Central memory CD8-positive, alpha-beta T cell (primary cell): ENCODE results near the gene PRDM16.

Experiments used
- ATAC-seq: fragments of 150-1000 bp; cut with Tn5 transposase; replicated peaks from 2 replicates; pipeline ENCODE4 v1.10.0; 2022; ENCODE audit warnings: mild to moderate bottlenecking, moderate FRiP score, moderate number of reproducible peaks; ENCODE audit not compliant: poor library complexity, severe bottlenecking; ENCODE audit errors: extremely low read depth
- DNase-seq, 2 donors: peaks; one replicate each; pipeline ENCODE4 v3.0.0; 2021; ENCODE audit warnings: low spot score in 2 of 2
- H3K27ac Mint-ChIP-seq: one replicate; pipeline ENCODE4 v1.8.0; 2022; ENCODE audit warnings: low read depth, mild to moderate bottlenecking, moderate library complexity, mixed read lengths
- H3K27me3 Mint-ChIP-seq: one replicate; pipeline ENCODE4 v1.8.0; 2022; ENCODE audit warnings: mixed read lengths
- H3K36me3 Mint-ChIP-seq: one replicate; pipeline ENCODE4 v1.8.0; 2022; ENCODE audit warnings: mild to moderate bottlenecking, moderate library complexity, mixed read lengths; ENCODE audit not compliant: insufficient read depth
- H3K4me1 Mint-ChIP-seq: one replicate; pipeline ENCODE4 v1.8.0; 2022; ENCODE audit warnings: mixed read lengths
- H3K4me3 Mint-ChIP-seq: one replicate; pipeline ENCODE4 v1.8.0; 2022; ENCODE audit warnings: mild to moderate bottlenecking, moderate library complexity, mixed read lengths
- H3K9me3 Mint-ChIP-seq: one replicate; pipeline ENCODE4 v1.8.0; 2022; ENCODE audit warnings: mixed read lengths

PRDM16 gene

GRCh38 chr1:3462356-3463012, 393.5 kb downstream of the PRDM16 start:
- Mint-ChIP-seq H3K27me3 (peaks cover 14% of the 10 kb centered on the region), H3K27ac (no peak overlapping the region), H3K4me1 (no peaks in the 10 kb centered on the region), H3K4me3 (no peak overlapping the region), H3K36me3 (peaks cover 1% of the 10 kb centered on the region), H3K9me3 (no peaks in the 10 kb centered on the region)
- DNase-seq (no peak), ATAC-seq (no peak)

GRCh38 chr1:3463013-3463385, 394.0 kb downstream of the PRDM16 start:
- Mint-ChIP-seq H3K27me3 (peaks cover 14% of the 10 kb centered on the region), H3K4me3 (no peak overlapping the region), H3K27ac (no peak overlapping the region), H3K36me3 (peaks cover 1% of the 10 kb centered on the region), H3K9me3 (no peaks in the 10 kb centered on the region), H3K4me1 (no peaks in the 10 kb centered on the region)
- DNase-seq (no peak), ATAC-seq (no peak)

- Mint-ChIP-seq H3K36me3 (peaks cover 1% of the 10 kb centered on the region), H3K4me3 (no peak overlapping the region), H3K4me1 (no peaks in the 10 kb centered on the region), H3K9me3 (no peaks in the 10 kb centered on the region), H3K27me3 (peaks cover 14% of the 10 kb centered on the region), H3K27ac (no peak overlapping the region)
- ATAC-seq: no peak
- no peak for DNase-seq
Observed at GRCh38 chr1:3463408-3463863, 394.4 kb downstream of the PRDM16 start.

- H3K9me3 Mint-ChIP-seq: no peaks in the 10 kb centered on the region
Observed at GRCh38 chr1:3463891-3464648, 395.1 kb downstream of the PRDM16 start.

GRCh38 chr1:3464649-3465025, 395.6 kb downstream of the PRDM16 start:
- Mint-ChIP-seq H3K36me3 (peaks cover 1% of the 10 kb centered on the region), H3K4me3 (no peak overlapping the region), H3K27ac (no peak overlapping the region), H3K9me3 (no peaks in the 10 kb centered on the region), H3K4me1 (no peaks in the 10 kb centered on the region), H3K27me3 (peaks cover 14% of the 10 kb centered on the region)
- ATAC-seq (no peak), DNase-seq (no peak)

More at GRCh38 chr1:3463891-3464648, 395.1 kb downstream of the PRDM16 start:
- no peak overlapping the region for H3K27ac Mint-ChIP-seq
- H3K4me3 Mint-ChIP-seq: no peak overlapping the region
- no peaks in the 10 kb centered on the region for H3K4me1 Mint-ChIP-seq
- ATAC-seq (no peak), DNase-seq (no peak)
- H3K27me3 Mint-ChIP-seq: peaks cover 14% of the 10 kb centered on the region
- peaks cover 1% of the 10 kb centered on the region for H3K36me3 Mint-ChIP-seq

- Mint-ChIP-seq H3K27ac (no peak overlapping the region), H3K4me3 (no peak overlapping the region), H3K4me1 (no peaks in the 10 kb centered on the region), H3K9me3 (no peaks in the 10 kb centered on the region), H3K36me3 (no peaks in the 10 kb centered on the region), H3K27me3 (peaks cover 14% of the 10 kb centered on the region)
- ATAC-seq: no peak
- DNase-seq: no peak
Observed at GRCh38 chr1:3465091-3465934, 396.3 kb downstream of the PRDM16 start.

GRCh38 chr1:3465935-3466321, 396.9 kb downstream of the PRDM16 start:
- Mint-ChIP-seq H3K4me3 (no peak overlapping the region), H3K4me1 (no peaks in the 10 kb centered on the region), H3K9me3 (no peaks in the 10 kb centered on the region), H3K27ac (no peak overlapping the region), H3K27me3 (peaks cover 14% of the 10 kb centered on the region), H3K36me3 (no peaks in the 10 kb centered on the region)
- ATAC-seq: no peak
- DNase-seq: no peak

- DNase-seq (no peak), ATAC-seq (no peak)
- H3K9me3 Mint-ChIP-seq: no peaks in the 10 kb centered on the region
- peaks cover 14% of the 10 kb centered on the region for H3K27me3 Mint-ChIP-seq
- no peaks in the 10 kb centered on the region for H3K36me3 Mint-ChIP-seq
- H3K4me3 Mint-ChIP-seq: no peak overlapping the region
- H3K27ac Mint-ChIP-seq: no peak overlapping the region
- H3K4me1 Mint-ChIP-seq: no peaks in the 10 kb centered on the region
Observed at GRCh38 chr1:3466366-3467075, 397.5 kb downstream of the PRDM16 start.

- Mint-ChIP-seq H3K27ac (no peak overlapping the region), H3K9me3 (no peaks in the 10 kb centered on the region), H3K4me1 (no peaks in the 10 kb centered on the region), H3K4me3 (no peak overlapping the region), H3K27me3 (peaks cover 14% of the 10 kb centered on the region), H3K36me3 (no peaks in the 10 kb centered on the region)
- no peak for ATAC-seq
- no peak for DNase-seq
Observed at GRCh38 chr1:3467096-3468036, 398.4 kb downstream of the PRDM16 start.

GRCh38 chr1:3468236-3469103, 399.5 kb downstream of the PRDM16 start:
- Mint-ChIP-seq H3K27ac (no peak overlapping the region), H3K4me3 (no peak overlapping the region), H3K36me3 (no peaks in the 10 kb centered on the region), H3K4me1 (no peaks in the 10 kb centered on the region), H3K9me3 (no peaks in the 10 kb centered on the region), H3K27me3 (peaks cover 14% of the 10 kb centered on the region)
- ATAC-seq (no peak), DNase-seq (no peak)
